ENCODE measurements around the gene GLIS2. TPM values are rescaled to one million over a fixed set of nuclear protein-coding genes. Genes with fewer than 3 reads are reported as not detected.

GLIS2 gene
- total RNA-seq, 1 experiment from 2014 or later = 22.1 TPM

- TF ChIP-seq CTCF (IDR thresholded peaks at IDR 0.05; ENCODE audit: unreplicated experiment) = no peak
- intact Hi-C loops (cut with micrococcal nuclease; ENCODE audit: unreplicated experiment) = no loop called here
- Mint-ChIP-seq H3K4me1 (ENCODE audit: low read depth, unreplicated experiment) (peaks cover 10% of the 10 kb centered on the region), H3K36me3 (ENCODE audit: insufficient read depth, unreplicated experiment) (peaks cover 49% of the 10 kb centered on the region), H3K27ac (ENCODE audit: unreplicated experiment) (no peak overlapping the region), H3K27me3 (ENCODE audit: unreplicated experiment) (no peaks in the 10 kb centered on the region), H3K9me3 (ENCODE audit: low read depth, unreplicated experiment) (no peaks in the 10 kb centered on the region), H3K4me3 (ENCODE audit: low read depth, unreplicated experiment) (no peak overlapping the region)
- CTCF ChIA-PET = no interaction called here
- DNase-seq = no peak
- no TSS peak for BruUV-seq (replicated peaks)
Measured at GRCh38 chr16:4344983-4345835, 29.3 kb downstream of the GLIS2 start.

- intact Hi-C loops (cut with micrococcal nuclease; ENCODE audit: unreplicated experiment) = no loop called here
- TF ChIP-seq CTCF (IDR thresholded peaks at IDR 0.05; ENCODE audit: unreplicated experiment) = no peak
- no peak for DNase-seq
- Mint-ChIP-seq H3K27ac (ENCODE audit: unreplicated experiment) (no peak overlapping the region), H3K4me3 (ENCODE audit: low read depth, unreplicated experiment) (no peak overlapping the region), H3K27me3 (ENCODE audit: unreplicated experiment) (no peaks in the 10 kb centered on the region), H3K9me3 (ENCODE audit: low read depth, unreplicated experiment) (no peaks in the 10 kb centered on the region), H3K4me1 (ENCODE audit: low read depth, unreplicated experiment) (peaks cover 10% of the 10 kb centered on the region), H3K36me3 (ENCODE audit: insufficient read depth, unreplicated experiment) (peaks cover 51% of the 10 kb centered on the region)
- BruUV-seq (replicated peaks) = no TSS peak
- CTCF ChIA-PET = interaction anchor here (0.5 to 0.6 kb wide), 2 partner anchors 48 to 125 kb away, joined by 3 read pairs; no protein-coding TSS in a partner anchor
Measured at GRCh38 chr16:4345836-4346781, 30.2 kb downstream of the GLIS2 start.

DNA sequence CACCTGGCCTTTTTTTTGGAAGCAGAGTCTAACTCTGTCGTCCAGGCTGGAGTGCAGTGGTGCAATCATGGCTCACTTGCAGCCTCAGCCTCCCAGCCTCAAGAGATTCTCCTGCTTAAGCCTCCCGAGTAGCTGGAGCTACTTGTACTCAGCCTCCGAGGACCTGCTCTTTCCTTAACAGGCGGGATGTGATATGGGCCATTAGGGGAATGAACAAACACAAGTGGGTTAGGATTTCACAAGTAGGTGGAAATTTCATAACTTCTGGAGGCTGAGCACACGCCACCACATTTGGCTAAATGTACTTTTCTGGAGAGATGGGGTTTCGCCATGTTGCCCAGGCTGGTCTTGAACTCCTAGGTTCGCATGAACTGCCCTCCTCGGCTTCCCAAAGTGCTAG is 31.1 kb downstream of the GLIS2 start:
- H3K4me3 Mint-ChIP-seq (ENCODE audit: low read depth, unreplicated experiment) = no peak overlapping the region
- H3K27me3 Mint-ChIP-seq (ENCODE audit: unreplicated experiment) = no peaks in the 10 kb centered on the region
- peaks cover 55% of the 10 kb centered on the region for H3K36me3 Mint-ChIP-seq (ENCODE audit: insufficient read depth, unreplicated experiment)
- no TSS peak for BruUV-seq (replicated peaks)
- CTCF ChIA-PET = no interaction called here
- H3K9me3 Mint-ChIP-seq (ENCODE audit: low read depth, unreplicated experiment) = no peaks in the 10 kb centered on the region
- no peak for TF ChIP-seq CTCF (IDR thresholded peaks at IDR 0.05; ENCODE audit: unreplicated experiment)
- no peak for DNase-seq
- peaks cover 10% of the 10 kb centered on the region for H3K4me1 Mint-ChIP-seq (ENCODE audit: low read depth, unreplicated experiment)
- H3K27ac Mint-ChIP-seq (ENCODE audit: unreplicated experiment) = no peak overlapping the region
- intact Hi-C loops (cut with micrococcal nuclease; ENCODE audit: unreplicated experiment) = no loop called here

- H3K9me3 Mint-ChIP-seq (ENCODE audit: low read depth, unreplicated experiment) = no peaks in the 10 kb centered on the region
- peaks cover 48% of the 10 kb centered on the region for H3K36me3 Mint-ChIP-seq (ENCODE audit: insufficient read depth, unreplicated experiment)
- H3K27me3 Mint-ChIP-seq (ENCODE audit: unreplicated experiment) = no peaks in the 10 kb centered on the region
- CTCF ChIA-PET = no interaction called here
- intact Hi-C loops (cut with micrococcal nuclease; ENCODE audit: unreplicated experiment) = no loop called here
- TF ChIP-seq CTCF (IDR thresholded peaks at IDR 0.05; ENCODE audit: unreplicated experiment) = no peak
- BruUV-seq (replicated peaks) = no TSS peak
- H3K4me1 Mint-ChIP-seq (ENCODE audit: low read depth, unreplicated experiment) = peaks cover 10% of the 10 kb centered on the region
- no peak overlapping the region for H3K4me3 Mint-ChIP-seq (ENCODE audit: low read depth, unreplicated experiment)
- no peak overlapping the region for H3K27ac Mint-ChIP-seq (ENCODE audit: unreplicated experiment)
- no peak for DNase-seq
Measured at GRCh38 chr16:4347765-4348509, 32.1 kb downstream of the GLIS2 start.
